HEK293 (cell line): ENCODE results near the gene TLL2.

ENCODE experiments used
- CTCF ChIA-PET: fragments of 350-600 bp; formaldehyde crosslinking; extraction: SDS; loops from one replicate; lab custom pipeline; 2021; ENCODE audit warnings: antibody characterized with exemption; lab: Yijun Ruan, JAX
- POLR2A ChIA-PET: fragments of 300-600 bp; formaldehyde crosslinking; extraction: SDS; loops from one replicate; lab custom pipeline; 2020; ENCODE audit warnings: antibody characterized with exemption, inconsistent platforms; lab: Yijun Ruan, JAX
- H3K27ac ChIP-seq: fragments of 200-500 bp; sonication (Bioruptor generic); 2 replicates; pipeline ENCODE4 v1.5.1; 2014; ENCODE audit warnings: low read depth, low read length, control low read depth, inconsistent platforms; ENCODE audit errors: extremely low read depth
- H3K36me3 ChIP-seq, 2 experiments: fragments of 200-500 bp in 1 of 2; sonication (Bioruptor generic) in 1 of 2; 1 replicate in 1 of 2; 2 replicates in 1 of 2; pipeline ENCODE4 v1.5.1; 2014 to 2017; ENCODE audit warnings: inconsistent platforms in 2 of 2, low read length in 2 of 2; ENCODE audit not compliant: control insufficient read depth in 2 of 2, insufficient read depth in 1 of 2
- H3K4me1 ChIP-seq: fragments of 200-500 bp; sonication (Bioruptor generic); 2 replicates; pipeline ENCODE4 v1.5.1; 2014; ENCODE audit warnings: mild to moderate bottlenecking, low read length, inconsistent platforms; ENCODE audit not compliant: control insufficient read depth, insufficient read depth
- H3K4me3 ChIP-seq: 2 replicates; pipeline ENCODE4 v1.5.1; 2011; ENCODE audit warnings: low read depth, mild to moderate bottlenecking, control low read depth, low read length, moderate library complexity
- H3K9me3 ChIP-seq: fragments of 200-500 bp; sonication (Bioruptor generic); 2 replicates; pipeline ENCODE4 v1.5.1; 2014; ENCODE audit warnings: low read depth, low read length, inconsistent platforms; ENCODE audit not compliant: control insufficient read depth, insufficient read depth
- BCL6B ChIP-seq: fragments of 450-650 bp; formaldehyde crosslinking; IDR thresholded peaks from 2 replicates; pipeline ENCODE4 v1.5.1; 2017; ENCODE audit warnings: missing biosample characterization, missing genetic modification characterization
- KLF1 ChIP-seq: fragments of 450-650 bp; formaldehyde crosslinking; IDR thresholded peaks from 2 replicates; pipeline ENCODE4 v1.5.1; 2016; ENCODE audit warnings: missing biosample characterization, missing genetic modification characterization
- KLF7 ChIP-seq: fragments of 450-650 bp; formaldehyde crosslinking; IDR thresholded peaks from 2 replicates; pipeline ENCODE4 v1.5.1; 2016; ENCODE audit warnings: missing biosample characterization, missing genetic modification characterization, borderline replicate concordance
- TSHZ1 ChIP-seq: fragments of 450-650 bp; formaldehyde crosslinking; IDR thresholded peaks from 2 replicates; pipeline ENCODE4 v1.5.1; 2016; ENCODE audit warnings: missing biosample characterization, missing genetic modification characterization, borderline replicate concordance
- ZBTB10 ChIP-seq: fragments of 450-650 bp; formaldehyde crosslinking; IDR thresholded peaks from 2 replicates; pipeline ENCODE4 v1.5.1; 2016; ENCODE audit warnings: missing biosample characterization, missing genetic modification characterization
- ZBTB48 ChIP-seq: fragments of 450-650 bp; formaldehyde crosslinking; IDR thresholded peaks from 2 replicates; pipeline ENCODE4 v1.5.1; 2016; ENCODE audit warnings: missing biosample characterization, missing genetic modification characterization
- ZFHX2 ChIP-seq: fragments of 450-650 bp; formaldehyde crosslinking; conservative IDR thresholded peaks from 2 replicates; pipeline ENCODE4 v1.5.1; 2016; ENCODE audit warnings: missing biosample characterization, missing genetic modification characterization
- ZNF133 ChIP-seq: fragments of 450-650 bp; formaldehyde crosslinking; IDR thresholded peaks from 2 replicates; pipeline ENCODE4 v1.5.1; 2016; ENCODE audit warnings: missing biosample characterization, missing genetic modification characterization
- ZNF266 ChIP-seq: fragments of 450-650 bp; formaldehyde crosslinking; IDR thresholded peaks from 2 replicates; pipeline ENCODE4 v1.5.1; 2016; ENCODE audit warnings: missing biosample characterization, missing genetic modification characterization, low read depth
- ZNF513 ChIP-seq: fragments of 450-650 bp; IDR thresholded peaks from 2 replicates; pipeline ENCODE4 v1.5.1; 2018; ENCODE audit warnings: missing biosample characterization, missing genetic modification characterization
- ZNF544 ChIP-seq: fragments of 450-650 bp; formaldehyde crosslinking; IDR thresholded peaks from 2 replicates; pipeline ENCODE4 v1.5.0; 2017; ENCODE audit warnings: missing biosample characterization, missing genetic modification characterization
- ZNF548 ChIP-seq: fragments of 450-650 bp; formaldehyde crosslinking; IDR thresholded peaks from 2 replicates; pipeline ENCODE4 v1.5.1; 2016; ENCODE audit warnings: missing biosample characterization, missing genetic modification characterization
- ZNF624 ChIP-seq: fragments of 450-650 bp; formaldehyde crosslinking; IDR thresholded peaks from 2 replicates; pipeline ENCODE4 v1.5.1; 2017; ENCODE audit warnings: missing biosample characterization, missing genetic modification characterization
- ZNF639 ChIP-seq: fragments of 450-650 bp; formaldehyde crosslinking; IDR thresholded peaks from 2 replicates; pipeline ENCODE4 v1.5.1; 2016; ENCODE audit warnings: missing biosample characterization, missing genetic modification characterization
- ZNF664 ChIP-seq: fragments of 450-650 bp; formaldehyde crosslinking; IDR thresholded peaks from 2 replicates; pipeline ENCODE4 v1.5.1; 2016; ENCODE audit warnings: missing biosample characterization, missing genetic modification characterization
- ZNF830 ChIP-seq: fragments of 450-650 bp; IDR thresholded peaks from 2 replicates; pipeline ENCODE4 v1.5.0; 2018; ENCODE audit warnings: missing biosample characterization, missing genetic modification characterization, low read depth, mild to moderate bottlenecking, moderate library complexity
- ZSCAN18 ChIP-seq: fragments of 450-650 bp; formaldehyde crosslinking; IDR thresholded peaks from 2 replicates; pipeline ENCODE4 v1.5.1; 2016; ENCODE audit warnings: missing biosample characterization, missing genetic modification characterization

Gene TLL2

GRCh38 chr10:96427291-96427690, 86.4 kb downstream of the TLL2 start (continued):
- no peak for TF ChIP-seq TSHZ1 (tag by site-specific recombination)
- TF ChIP-seq ZBTB48 (tag by site-specific recombination) = no peak
- TF ChIP-seq, all 188 proteins: peak for 0

- Histone ChIP-seq H3K4me3 (no peak overlapping the region), H3K4me1 (peaks cover 11% of the 10 kb centered on the region)
- CTCF ChIA-PET = interaction anchor here (0.7 to 0.8 kb wide), 3 partner anchors 27 to 1355 kb away, joined by 3 to 5 read pairs (median 3); no protein-coding TSS in a partner anchor
- no peak for TF ChIP-seq KLF7 (tag by site-specific recombination)
- no peak for TF ChIP-seq ZSCAN18 (tag by site-specific recombination)
- TF ChIP-seq ZNF513 (tag by site-specific recombination) = no peak
- TF ChIP-seq KLF1 (tag by site-specific recombination) = no peak
- TF ChIP-seq ZNF830 (tag by site-specific recombination) = no peak
- no peak for TF ChIP-seq ZNF266
- TF ChIP-seq ZNF624 (tag by site-specific recombination) = no peak
- no peak for TF ChIP-seq ZNF639 (tag by site-specific recombination)
- no peak for TF ChIP-seq ZFHX2 (tag by site-specific recombination)
- no peak for TF ChIP-seq BCL6B (tag by site-specific recombination)
- TF ChIP-seq ZBTB10 (tag by site-specific recombination) = no peak
- no peak for TF ChIP-seq ZNF133
- TF ChIP-seq ZNF544 (tag by site-specific recombination) = no peak
- TF ChIP-seq ZNF664 (tag by site-specific recombination) = no peak
- no peak for TF ChIP-seq ZNF548
- TF ChIP-seq, all 188 proteins: peak for 0
- Histone ChIP-seq H3K9me3 (no peaks in the 10 kb centered on the region), H3K36me3 (no peaks in the 10 kb centered on the region), H3K27ac (no peak overlapping the region)
- POLR2A ChIA-PET = no interaction called here
Measured at GRCh38 chr10:96422525-96422924, 91.2 kb downstream of the TLL2 start.
